Measurements from ENCODE around the gene PRR36. TPM values are rescaled to one million over a fixed set of nuclear protein-coding genes. Genes with fewer than 3 reads are reported as not detected.

The PRR36 gene
- total RNA-seq (not detected), polyA plus RNA-seq (under 1 TPM in 2 of 3 donors, not detected in 1; under 0.01 to 0.23 TPM)

DNA sequence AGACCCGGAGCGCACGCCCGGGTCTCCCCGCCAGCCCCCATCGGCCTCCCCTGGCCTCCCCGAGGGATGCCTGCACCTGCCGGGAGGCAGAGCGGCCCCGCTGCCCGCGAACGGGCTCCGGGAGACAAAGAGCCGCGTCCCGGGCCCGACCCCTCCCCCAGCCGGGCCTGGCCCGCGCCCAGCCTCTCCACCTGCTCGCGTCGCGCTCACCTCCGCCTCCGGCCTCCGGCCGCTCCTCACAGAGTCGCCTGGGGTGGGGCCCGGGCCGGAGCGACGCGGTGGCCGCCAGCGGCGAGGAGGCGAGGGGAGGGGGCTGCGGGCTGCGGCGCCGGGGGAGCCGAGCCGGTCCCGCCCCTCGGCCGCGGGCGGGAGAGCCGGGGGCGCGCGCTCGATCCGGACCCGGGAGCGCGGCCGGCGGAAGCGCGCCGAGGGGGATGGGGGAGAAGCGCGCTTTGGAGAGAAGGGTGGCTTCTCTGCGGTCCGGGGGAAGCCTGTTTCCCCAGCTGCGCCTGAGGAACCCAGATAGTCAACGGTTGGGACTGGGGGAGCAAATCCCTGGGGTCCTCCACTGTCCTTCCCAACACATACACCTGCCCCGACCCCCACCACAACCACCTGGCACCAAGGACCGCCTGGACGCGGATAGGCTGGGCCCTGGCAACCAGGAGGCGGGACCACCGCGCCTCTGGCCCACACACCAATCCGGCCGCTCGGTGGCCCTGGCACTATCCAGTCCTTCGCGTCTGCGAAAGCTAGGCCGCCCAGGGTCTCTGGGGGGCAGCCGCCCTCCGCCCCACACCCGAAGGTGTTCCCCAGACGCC lies at the start of gene PRR36:
Gene PRR36, minus strand, starts transcription at position 315 of the 821 bp plus-strand sequence. CDS start 701 bp downstream, outside the sequence.
- no peaks in the 10 kb centered on the region for H3K9me3 ChIP-seq
- H3K4me1 ChIP-seq, result peaks cover 0 to 44% (median 36%) of the 10 kb centered on the region in 4 donors
- peak within 1 kb of the TSS in 3 of 4 donors; percentile 5 to 32 (median 31) for H3K4me3 ChIP-seq
- WGBS, 2 donors, result 1 to 2% methylated on average over 88 of the region's 88 CpGs
- no peak for DNase-seq
- no peaks in the 10 kb centered on the region for H3K36me3 ChIP-seq
- peaks cover 25 to 45% (median 43%) of the 10 kb centered on the region in 3 donors for H3K27me3 ChIP-seq
- TF ChIP-seq POLR2AphosphoS5 (IDR thresholded peaks at IDR 0.05) (no peak), EP300 (IDR thresholded peaks at IDR 0.05) (no peak), POLR2A (IDR thresholded peaks at IDR 0.05) (no peak)
- TF ChIP-seq, protein P1, sequence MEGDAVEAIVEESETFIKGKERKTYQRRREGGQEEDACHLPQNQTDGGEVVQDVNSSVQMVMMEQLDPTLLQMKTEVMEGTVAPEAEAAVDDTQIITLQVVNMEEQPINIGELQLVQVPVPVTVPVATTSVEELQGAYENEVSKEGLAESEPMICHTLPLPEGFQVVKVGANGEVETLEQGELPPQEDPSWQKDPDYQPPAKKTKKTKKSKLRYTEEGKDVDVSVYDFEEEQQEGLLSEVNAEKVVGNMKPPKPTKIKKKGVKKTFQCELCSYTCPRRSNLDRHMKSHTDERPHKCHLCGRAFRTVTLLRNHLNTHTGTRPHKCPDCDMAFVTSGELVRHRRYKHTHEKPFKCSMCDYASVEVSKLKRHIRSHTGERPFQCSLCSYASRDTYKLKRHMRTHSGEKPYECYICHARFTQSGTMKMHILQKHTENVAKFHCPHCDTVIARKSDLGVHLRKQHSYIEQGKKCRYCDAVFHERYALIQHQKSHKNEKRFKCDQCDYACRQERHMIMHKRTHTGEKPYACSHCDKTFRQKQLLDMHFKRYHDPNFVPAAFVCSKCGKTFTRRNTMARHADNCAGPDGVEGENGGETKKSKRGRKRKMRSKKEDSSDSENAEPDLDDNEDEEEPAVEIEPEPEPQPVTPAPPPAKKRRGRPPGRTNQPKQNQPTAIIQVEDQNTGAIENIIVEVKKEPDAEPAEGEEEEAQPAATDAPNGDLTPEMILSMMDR (IDR thresholded peaks at IDR 0.05), result no peak
- no peak within 1 kb of the TSS for H3K27ac ChIP-seq
- intact Hi-C loops (cut with DNase I), result no loop called here

DNA sequence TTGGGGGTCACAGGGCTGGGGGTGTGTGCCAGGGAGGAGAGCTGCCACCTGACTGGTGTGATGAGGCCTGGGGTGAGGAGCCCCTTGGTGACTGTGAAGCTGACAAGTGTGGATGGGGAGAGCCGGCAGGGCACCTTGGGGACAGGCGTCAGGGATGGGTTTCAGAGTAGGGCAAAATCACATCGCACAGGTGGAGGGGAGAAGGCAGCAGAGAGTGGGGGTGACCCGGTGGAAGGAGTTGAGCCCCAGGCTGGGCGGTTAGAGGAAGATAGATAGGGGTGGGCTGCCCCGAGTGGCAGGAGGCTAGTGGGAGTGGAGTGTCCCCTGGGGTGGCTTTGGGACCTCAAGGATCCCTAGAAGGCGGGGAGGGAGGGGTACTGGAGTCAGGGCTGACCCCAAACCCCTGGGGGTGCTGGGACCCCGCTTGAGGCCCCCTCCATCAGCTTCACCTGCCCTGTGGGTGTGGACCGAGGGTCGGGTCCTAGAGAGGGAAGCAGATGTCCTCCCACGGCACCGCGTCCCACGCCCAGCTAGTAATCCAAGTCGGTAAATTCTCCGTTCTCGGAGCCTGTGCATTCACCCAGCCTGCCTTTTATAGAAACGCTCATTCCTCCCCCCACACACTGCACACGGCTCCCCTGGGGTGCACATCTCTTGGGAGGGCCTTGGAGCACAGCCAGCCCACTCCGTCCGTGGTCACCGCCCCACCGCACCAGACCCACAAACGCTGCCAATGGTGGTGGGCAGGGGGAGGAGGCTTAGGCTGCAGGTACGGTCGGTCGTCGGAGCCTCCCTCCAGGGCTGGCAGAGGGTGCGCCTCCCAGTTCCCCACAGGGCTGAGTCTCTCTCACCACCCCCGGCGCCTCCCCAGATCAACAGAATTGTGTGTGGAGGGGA lies 49.4 kb upstream of the PRR36 start:
- peaks cover 6 to 11% (median 7%) of the 10 kb centered on the region in 3 donors for H3K27me3 ChIP-seq
- peak overlapping the region; percentile 89 to 97 (median 94) for H3K27ac ChIP-seq
- H3K4me1 ChIP-seq, result peaks cover 0 to 88% (median 87%) of the 10 kb centered on the region in 4 donors
- no peak for TF ChIP-seq EP300 (IDR thresholded peaks at IDR 0.05)
- peak; percentile 48 to 67 (median 60) for TF ChIP-seq POLR2AphosphoS5 (IDR thresholded peaks at IDR 0.05)
- TF ChIP-seq, protein P1 (IDR thresholded peaks at IDR 0.05), result no peak
- peak in 1 of 2 donors; percentile 4 for TF ChIP-seq POLR2A (IDR thresholded peaks at IDR 0.05)
- H3K4me3 ChIP-seq, result peak overlapping the region; percentile 39 to 81 (median 64)
- peak; percentile 91 for DNase-seq
- 83% methylated on average over 31 of the region's 31 CpGs for WGBS, 2 donors
- no peaks in the 10 kb centered on the region for H3K9me3 ChIP-seq
- intact Hi-C loops (cut with DNase I), result loop anchor here (10.0 kb wide), 3 partner anchors 441 to 1189 kb away; partner anchors contain the start of genes ANGPTL4, GPR108, MBD3L1 and TRIP10
- peaks cover 11 to 16% (median 13%) of the 10 kb centered on the region in 4 donors for H3K36me3 ChIP-seq

DNA sequence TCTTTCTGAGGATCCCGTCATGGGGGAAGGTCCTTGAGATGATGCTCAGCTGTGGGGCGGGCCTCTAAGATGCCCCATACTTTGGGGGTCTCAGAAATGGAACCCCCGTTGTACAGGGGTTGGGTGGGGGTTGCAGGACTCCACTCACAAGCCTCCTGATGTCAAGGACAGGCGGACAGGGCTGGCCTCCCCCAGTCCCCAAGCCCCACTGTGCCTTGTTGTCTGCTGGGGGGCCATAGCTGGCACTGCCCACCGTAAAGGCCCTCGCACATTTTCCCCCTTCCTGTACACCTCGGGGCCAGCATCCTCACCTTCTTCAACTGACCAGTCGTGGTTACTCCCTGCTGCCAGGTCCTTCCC lies 48.6 kb upstream of the PRR36 start:
- peak overlapping the region in 1 of 4 donors; percentile 59 for H3K4me3 ChIP-seq
- peaks cover 12 to 18% (median 14%) of the 10 kb centered on the region in 3 donors for H3K27me3 ChIP-seq
- peaks cover 11 to 16% (median 13%) of the 10 kb centered on the region in 4 donors for H3K36me3 ChIP-seq
- intact Hi-C loops (cut with DNase I), result loop anchor here (10.0 kb wide), 3 partner anchors 442 to 1188 kb away; partner anchors contain the start of genes ANGPTL4, GPR108, MBD3L1 and TRIP10
- 89 to 93% methylated on average over 8 of the region's 8 CpGs for WGBS, 2 donors
- TF ChIP-seq, protein P1 (IDR thresholded peaks at IDR 0.05), result no peak
- TF ChIP-seq EP300 (IDR thresholded peaks at IDR 0.05) (no peak), POLR2A (IDR thresholded peaks at IDR 0.05) (no peak), POLR2AphosphoS5 (IDR thresholded peaks at IDR 0.05) (no peak)
- no peaks in the 10 kb centered on the region for H3K9me3 ChIP-seq
- H3K27ac ChIP-seq, result peak overlapping the region; percentile 89 to 97 (median 94)
- H3K4me1 ChIP-seq, result peaks cover 0 to 86% (median 84%) of the 10 kb centered on the region in 4 donors
- DNase-seq, result no peak

Measured in sigmoid colon (tissue), 7 donors.